ENCODE data around the gene RRP15. TPM values are rescaled to one million over a fixed set of nuclear protein-coding genes. Genes with fewer than 3 reads are reported as not detected.

Gene RRP15
- total and polyA plus RNA-seq, 2 of the 13 experiments (the other 11 are each of a cell fraction or from before 2014, with no cell fraction given) = 2.1 to 37.5 TPM

- no peak for TF ChIP-seq USF2 (IDR thresholded peaks at IDR 0.05; ENCODE audit: low read depth, low read length)
- TF ChIP-seq USF2 (CRISPR knock-in tag; IDR thresholded peaks at IDR 0.05; ENCODE audit: borderline replicate concordance) = no peak
- TF ChIP-seq FOSL1 (CRISPR knock-in tag; IDR thresholded peaks at IDR 0.05; ENCODE audit: borderline replicate concordance) = no peak
- TF ChIP-seq RNF2 (conservative IDR thresholded peaks at IDR 0.05; ENCODE audit: low read depth) = no peak
- TF ChIP-seq ZNF660 (CRISPR knock-in tag; IDR thresholded peaks at IDR 0.05; ENCODE audit: borderline replicate concordance, low read depth) = no peak
- no peak for TF ChIP-seq MAF1 (CRISPR knock-in tag; IDR thresholded peaks at IDR 0.05; ENCODE audit: borderline replicate concordance)
Measured at GRCh38 chr1:218384581-218384993, 99.5 kb downstream of the RRP15 start (continued).

Small RNA genes within 50 kb of the gene (small RNA-seq; reads per million reads assigned to genes)
- gene AC096638.1 (ENCODE audit: insufficient read depth in 2 of 3, insufficient read length in 3 of 3, low read depth in 2 of 3, low replicate concordance in 1 of 3) = 0 reads per million in 3 experiments

Other genes with a start within 250 kb of the RRP15 start
- gene TGFB2, start 60.0 kb downstream of the RRP15 start, total RNA-seq (2016; rRNA removed; fragmentation: Illumina TruSeq; extraction: Trizol) = not detected in 2 replicates
- gene TGFB2, start 60.0 kb downstream of the RRP15 start, polyA plus RNA-seq (2011; rRNA removed) = 0.07 and 0.08 TPM in 2 replicates

Data from HepG2 (cell line).